ENCODE results near the gene SLC6A4. TPM values are rescaled to one million over a fixed set of nuclear protein-coding genes. Genes with fewer than 3 reads are reported as not detected.

SLC6A4 gene
- total RNA-seq, 5 donors from 2014 or later (not counting 1 experiment from before 2014, with no cell fraction given), result 0.18 to 0.32 TPM; not detected in 3

DNA sequence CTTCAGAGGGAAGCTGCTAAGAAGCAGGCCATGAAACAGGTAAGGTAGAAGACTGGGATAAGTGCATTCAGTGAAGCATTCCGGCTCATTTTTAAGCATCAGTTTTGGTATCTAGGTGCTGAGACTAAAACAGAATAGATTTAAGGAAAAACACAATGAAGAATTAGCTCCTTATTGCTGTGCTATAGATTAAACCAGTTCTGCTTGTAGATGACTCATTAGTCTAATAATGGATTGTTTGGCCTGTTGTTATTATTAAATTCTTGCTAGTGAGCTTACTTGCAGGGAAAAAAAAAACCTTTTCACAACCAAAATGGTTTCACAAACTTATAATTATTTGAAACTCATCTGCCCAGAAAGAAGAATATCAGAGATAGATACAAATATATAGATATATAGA is 62.9 kb downstream of the SLC6A4 start:
- ATAC-seq (replicated peaks in 1 of 4) (no peak), DNase-seq (no peak)
- WGBS (ENCODE audit: insufficient coverage), result 80% methylated on average over 1 of the region's 1 CpG
- Histone ChIP-seq H3K4me3 (ENCODE audit: control insufficient read depth in 1 of 2, extremely low read depth in 1 of 2, low read length in 1 of 2) (no peak overlapping the region), H3K27me3 (replicated peaks in 1 of 2; ENCODE audit: control insufficient read depth in 2 of 2, extremely low read depth in 1 of 2, insufficient read depth in 2 of 2, low read length in 1 of 2) (no peaks in the 10 kb centered on the region), H3K9me3 (no peaks in the 10 kb centered on the region), H3K36me3 (ENCODE audit: control insufficient read depth in 2 of 2, extremely low read depth in 1 of 2, insufficient read depth in 1 of 2, low read length in 1 of 2) (peaks cover 0 to 25% of the 10 kb centered on the region in 2 donors), H3K27ac (ENCODE audit: low read length) (no peak overlapping the region), H3K4me1 (ENCODE audit: control insufficient read depth in 1 of 2, extremely low read depth in 1 of 2, insufficient read depth in 2 of 2, low read length in 2 of 2) (no peaks in the 10 kb centered on the region)
- no peak overlapping the region for H3K27ac Mint-ChIP-seq
- ChIA-PET POLR2A (interaction anchor here in 1 of 2 donors (0.7 kb wide), 1 partner anchor 10 kb away, joined by 3 read pairs; no protein-coding TSS in a partner anchor), CTCF (interaction anchor here in 1 of 2 donors (0.6 to 0.7 kb wide), 2 partner anchors 60 to 1053 kb away, joined by 4 to 5 read pairs; no protein-coding TSS in a partner anchor)
- no peaks in the 10 kb centered on the region for H3K27me3 Mint-ChIP-seq
- H3K36me3 Mint-ChIP-seq, result peaks cover 45% of the 10 kb centered on the region
- H3K4me3 Mint-ChIP-seq, result no peak overlapping the region
- H3K4me1 Mint-ChIP-seq, result peaks cover 5 to 16% (median 7%) of the 10 kb centered on the region in 3 donors
- H3K9me3 Mint-ChIP-seq, result no peaks in the 10 kb centered on the region

DNA sequence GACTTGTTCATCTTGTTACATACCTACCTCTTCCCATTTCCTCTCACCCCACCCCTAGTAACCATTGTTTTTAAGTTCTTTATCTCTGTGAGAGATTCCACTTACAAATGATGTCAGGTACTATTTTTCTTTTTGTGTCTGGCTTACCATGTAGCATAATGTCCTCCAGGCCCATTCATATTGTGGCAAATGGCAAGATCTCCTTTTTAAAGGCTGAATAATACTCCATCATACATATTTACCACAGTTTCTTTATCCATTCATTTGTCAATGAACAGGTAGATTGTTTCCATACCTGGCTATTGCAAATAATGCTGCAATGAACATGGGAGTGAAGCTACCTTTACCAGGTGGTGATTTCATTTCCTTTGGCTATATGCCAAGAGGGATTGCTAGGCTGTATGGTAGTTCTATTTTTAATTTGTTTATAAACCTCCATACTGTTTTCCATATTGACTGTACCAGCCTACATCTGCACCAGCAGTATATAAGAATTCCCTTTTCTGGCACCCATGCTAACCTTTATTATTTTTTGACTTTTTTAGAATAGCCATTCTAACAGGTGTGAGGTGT is 65.0 kb downstream of the SLC6A4 start:
- CTCF ChIA-PET, result interaction anchor here in 1 of 2 donors (0.6 kb wide), 1 partner anchor 706 kb away, joined by 3 read pairs; no protein-coding TSS in a partner anchor

DNA sequence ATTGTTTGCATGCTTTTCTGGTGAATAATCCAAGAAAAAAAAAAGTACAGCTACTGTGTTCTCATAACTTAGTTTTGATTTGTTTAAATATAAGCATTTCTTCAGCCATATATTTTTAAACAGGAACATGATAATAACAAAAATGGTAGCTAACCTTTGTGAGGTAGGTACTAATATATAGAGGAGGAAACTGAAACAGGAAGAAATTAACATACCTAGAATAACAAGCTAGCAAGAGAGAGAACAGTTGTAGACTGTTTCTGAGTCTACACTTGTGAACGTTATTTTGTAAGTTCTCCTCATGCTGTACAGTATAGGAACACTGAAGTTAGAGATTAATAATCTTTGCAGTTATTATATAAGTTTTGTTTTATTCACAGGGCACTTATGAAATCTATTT is 69.5 kb downstream of the SLC6A4 start:
- Mint-ChIP-seq H3K36me3 (peaks cover 24% of the 10 kb centered on the region), H3K4me1 (peaks cover 14 to 21% (median 18%) of the 10 kb centered on the region in 3 donors), H3K9me3 (no peaks in the 10 kb centered on the region), H3K4me3 (no peak overlapping the region), H3K27me3 (no peaks in the 10 kb centered on the region), H3K27ac (no peak overlapping the region)
- WGBS (ENCODE audit: insufficient coverage), result no CpG with 5 or more reads among the region's 1 CpG
- Histone ChIP-seq H3K4me1 (ENCODE audit: control insufficient read depth in 1 of 2, extremely low read depth in 1 of 2, insufficient read depth in 2 of 2, low read length in 2 of 2) (no peaks in the 10 kb centered on the region), H3K36me3 (ENCODE audit: control insufficient read depth in 2 of 2, extremely low read depth in 1 of 2, insufficient read depth in 1 of 2, low read length in 1 of 2) (peaks cover 0 to 3% of the 10 kb centered on the region in 2 donors), H3K27ac (ENCODE audit: low read length) (no peak overlapping the region), H3K27me3 (replicated peaks in 1 of 2; ENCODE audit: control insufficient read depth in 2 of 2, extremely low read depth in 1 of 2, insufficient read depth in 2 of 2, low read length in 1 of 2) (no peaks in the 10 kb centered on the region), H3K4me3 (ENCODE audit: control insufficient read depth in 1 of 2, extremely low read depth in 1 of 2, low read length in 1 of 2) (no peak overlapping the region), H3K9me3 (no peaks in the 10 kb centered on the region)
- POLR2A ChIA-PET, result no interaction called here
- CTCF ChIA-PET, result interaction anchor here in 1 of 2 donors (0.7 kb wide), 1 partner anchor 61 kb away, joined by 3 read pairs; no protein-coding TSS in a partner anchor
- DNase-seq (no peak), ATAC-seq (replicated peaks in 1 of 4) (no peak)

More for the DNA sequence above, 65.0 kb downstream of the SLC6A4 start:
- POLR2A ChIA-PET, result interaction anchor here in 1 of 2 donors (0.6 kb wide), 1 partner anchor 737 kb away, joined by 3 read pairs; no protein-coding TSS in a partner anchor
- no peak overlapping the region for H3K4me3 ChIP-seq (ENCODE audit: control insufficient read depth in 1 of 2, extremely low read depth in 1 of 2, low read length in 1 of 2)
- Mint-ChIP-seq H3K4me1 (peaks cover 9 to 24% (median 12%) of the 10 kb centered on the region in 3 donors), H3K9me3 (no peaks in the 10 kb centered on the region), H3K36me3 (peaks cover 31% of the 10 kb centered on the region), H3K27ac (no peak overlapping the region), H3K27me3 (no peaks in the 10 kb centered on the region), H3K4me3 (no peak overlapping the region)
- no peaks in the 10 kb centered on the region for H3K27me3 ChIP-seq (replicated peaks in 1 of 2; ENCODE audit: control insufficient read depth in 2 of 2, extremely low read depth in 1 of 2, insufficient read depth in 2 of 2, low read length in 1 of 2)
- no peak for ATAC-seq (replicated peaks in 1 of 4)
- no peaks in the 10 kb centered on the region for H3K9me3 ChIP-seq
- no peak for DNase-seq
- no peaks in the 10 kb centered on the region for H3K4me1 ChIP-seq (ENCODE audit: control insufficient read depth in 1 of 2, extremely low read depth in 1 of 2, insufficient read depth in 2 of 2, low read length in 2 of 2)
- peaks cover 0 to 25% of the 10 kb centered on the region in 2 donors for H3K36me3 ChIP-seq (ENCODE audit: control insufficient read depth in 2 of 2, extremely low read depth in 1 of 2, insufficient read depth in 1 of 2, low read length in 1 of 2)
- no peak overlapping the region for H3K27ac ChIP-seq (ENCODE audit: low read length)

DNA sequence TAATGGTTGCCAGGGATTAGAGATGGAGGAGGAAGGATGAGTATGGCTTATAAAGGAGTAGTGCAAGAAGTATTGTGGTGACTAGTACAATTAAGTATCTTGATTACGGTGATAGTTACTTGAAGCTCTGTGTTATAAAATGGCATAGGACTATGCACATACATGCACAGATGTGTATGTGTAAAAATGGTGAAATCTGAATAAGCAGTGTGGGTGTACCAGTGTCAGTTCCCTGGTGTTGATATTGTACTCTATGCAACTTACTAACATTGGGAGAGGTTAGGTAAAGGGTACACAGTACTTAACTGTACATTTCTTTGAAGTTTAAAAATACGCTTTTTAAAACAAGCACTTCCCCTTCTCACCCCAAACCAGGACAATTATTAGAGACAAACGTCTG is 70.3 kb downstream of the SLC6A4 start:
- no peak overlapping the region for H3K27ac ChIP-seq (ENCODE audit: low read length)
- H3K27me3 ChIP-seq (replicated peaks in 1 of 2; ENCODE audit: control insufficient read depth in 2 of 2, extremely low read depth in 1 of 2, insufficient read depth in 2 of 2, low read length in 1 of 2), result no peaks in the 10 kb centered on the region
- no peaks in the 10 kb centered on the region for H3K27me3 Mint-ChIP-seq
- H3K4me1 Mint-ChIP-seq, result peaks cover 18 to 21% (median 18%) of the 10 kb centered on the region in 3 donors
- no peaks in the 10 kb centered on the region for H3K36me3 ChIP-seq (ENCODE audit: control insufficient read depth in 2 of 2, extremely low read depth in 1 of 2, insufficient read depth in 1 of 2, low read length in 1 of 2)
- WGBS (ENCODE audit: insufficient coverage), result 100% methylated on average over 1 of the region's 3 CpGs
- H3K4me3 Mint-ChIP-seq, result no peak overlapping the region
- peaks cover 0 to 5% (median 2%) of the 10 kb centered on the region in 3 donors for H3K9me3 Mint-ChIP-seq
- no peak for DNase-seq
- POLR2A ChIA-PET, result no interaction called here
- H3K4me3 ChIP-seq (ENCODE audit: control insufficient read depth in 1 of 2, extremely low read depth in 1 of 2, low read length in 1 of 2), result no peak overlapping the region
- no peak for ATAC-seq (replicated peaks in 1 of 4)
- CTCF ChIA-PET, result no interaction called here
- peaks cover 29% of the 10 kb centered on the region for H3K36me3 Mint-ChIP-seq
- no peaks in the 10 kb centered on the region for H3K4me1 ChIP-seq (ENCODE audit: control insufficient read depth in 1 of 2, extremely low read depth in 1 of 2, insufficient read depth in 2 of 2, low read length in 2 of 2)
- H3K27ac Mint-ChIP-seq, result no peak overlapping the region
- no peaks in the 10 kb centered on the region for H3K9me3 ChIP-seq

DNA sequence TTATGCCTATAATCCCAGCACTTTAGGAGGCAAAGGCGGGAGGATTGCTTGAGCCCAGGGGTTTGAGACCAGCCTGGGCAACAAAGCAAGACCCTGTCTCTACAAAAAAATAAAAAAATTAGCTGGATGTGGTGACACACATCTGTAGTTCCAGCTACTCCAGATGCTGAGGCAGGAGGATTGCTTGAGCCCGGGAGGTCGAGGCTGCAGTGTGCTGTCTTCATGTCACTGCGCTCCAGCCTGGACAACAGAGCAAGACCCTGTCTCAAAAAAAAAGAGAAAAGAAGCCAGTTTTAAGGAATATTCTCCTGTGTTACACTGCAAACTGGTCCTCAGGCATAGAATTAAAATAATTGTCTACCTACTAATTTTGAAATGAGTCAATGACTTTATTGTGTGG is 71.0 kb downstream of the SLC6A4 start:
- WGBS (ENCODE audit: insufficient coverage), result 100% methylated on average over 1 of the region's 4 CpGs
- no peak overlapping the region for H3K27ac ChIP-seq (ENCODE audit: low read length)
- peaks cover 22 to 26% (median 23%) of the 10 kb centered on the region in 3 donors for H3K4me1 Mint-ChIP-seq
- H3K4me1 ChIP-seq (ENCODE audit: control insufficient read depth in 1 of 2, extremely low read depth in 1 of 2, insufficient read depth in 2 of 2, low read length in 2 of 2), result no peaks in the 10 kb centered on the region
- ATAC-seq (replicated peaks in 1 of 4) (no peak), DNase-seq (no peak)
- no peak overlapping the region for H3K27ac Mint-ChIP-seq
- ChIA-PET POLR2A (no interaction called here), CTCF (no interaction called here)
- no peak overlapping the region for H3K4me3 Mint-ChIP-seq
- H3K9me3 ChIP-seq, result no peaks in the 10 kb centered on the region
- no peaks in the 10 kb centered on the region for H3K27me3 Mint-ChIP-seq
- no peaks in the 10 kb centered on the region for H3K36me3 ChIP-seq (ENCODE audit: control insufficient read depth in 2 of 2, extremely low read depth in 1 of 2, insufficient read depth in 1 of 2, low read length in 1 of 2)
- no peak overlapping the region for H3K4me3 ChIP-seq (ENCODE audit: control insufficient read depth in 1 of 2, extremely low read depth in 1 of 2, low read length in 1 of 2)
- H3K9me3 Mint-ChIP-seq, result peaks cover 0 to 10% (median 6%) of the 10 kb centered on the region in 3 donors
- peaks cover 35% of the 10 kb centered on the region for H3K36me3 Mint-ChIP-seq
- H3K27me3 ChIP-seq (replicated peaks in 1 of 2; ENCODE audit: control insufficient read depth in 2 of 2, extremely low read depth in 1 of 2, insufficient read depth in 2 of 2, low read length in 1 of 2), result no peaks in the 10 kb centered on the region

DNA sequence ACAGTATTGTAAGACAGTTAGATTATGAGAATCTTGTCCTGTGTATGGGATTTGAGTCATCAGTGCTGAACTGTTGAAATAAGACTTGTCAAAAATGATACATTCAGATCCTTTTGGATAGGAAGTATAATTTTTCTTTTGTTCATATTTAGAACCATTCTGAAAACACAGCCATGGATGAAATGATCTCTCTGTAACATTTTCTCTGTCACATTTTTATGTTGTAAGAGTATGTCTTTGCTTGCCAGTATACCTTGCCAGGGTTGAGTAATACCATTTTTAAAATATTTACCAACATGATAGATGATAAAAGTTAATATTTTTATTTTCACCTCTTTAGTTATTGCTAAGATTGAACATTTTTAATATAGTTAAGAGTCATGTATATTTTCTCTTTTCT is 73.9 kb downstream of the SLC6A4 start:
- no peaks in the 10 kb centered on the region for H3K4me1 ChIP-seq (ENCODE audit: control insufficient read depth in 1 of 2, extremely low read depth in 1 of 2, insufficient read depth in 2 of 2, low read length in 2 of 2)
- H3K27me3 Mint-ChIP-seq, result no peaks in the 10 kb centered on the region
- no peak for DNase-seq
- ChIA-PET CTCF (interaction anchor here in 1 of 2 donors (0.7 kb wide), 1 partner anchor 242 kb away, joined by 3 read pairs; no protein-coding TSS in a partner anchor), POLR2A (no interaction called here)
- H3K4me3 Mint-ChIP-seq, result no peak overlapping the region
- peaks cover 0 to 10% (median 6%) of the 10 kb centered on the region in 3 donors for H3K9me3 Mint-ChIP-seq
- peaks cover 56% of the 10 kb centered on the region for H3K36me3 Mint-ChIP-seq
- H3K9me3 ChIP-seq, result no peaks in the 10 kb centered on the region
- H3K27ac ChIP-seq (ENCODE audit: low read length), result no peak overlapping the region
- H3K27me3 ChIP-seq (replicated peaks in 1 of 2; ENCODE audit: control insufficient read depth in 2 of 2, extremely low read depth in 1 of 2, insufficient read depth in 2 of 2, low read length in 1 of 2), result no peaks in the 10 kb centered on the region
- H3K27ac Mint-ChIP-seq, result no peak overlapping the region
- H3K4me1 Mint-ChIP-seq, result peaks cover 42 to 48% (median 44%) of the 10 kb centered on the region in 3 donors
- no peaks in the 10 kb centered on the region for H3K36me3 ChIP-seq (ENCODE audit: control insufficient read depth in 2 of 2, extremely low read depth in 1 of 2, insufficient read depth in 1 of 2, low read length in 1 of 2)
- ATAC-seq (replicated peaks in 1 of 4), result no peak
- no peak overlapping the region for H3K4me3 ChIP-seq (ENCODE audit: control insufficient read depth in 1 of 2, extremely low read depth in 1 of 2, low read length in 1 of 2)

All from T-cell (primary cell).